HCT116 (cell line): ENCODE data around the gene TCF12. TPM values are rescaled to one million over a fixed set of nuclear protein-coding genes. Genes with fewer than 3 reads are reported as not detected.

Experiments used
- ATAC-seq: fragments of 200-7000 bp; cut with Tn5 transposase; 2 replicates; pipeline ENCODE4 v1.9.1; 2020; ENCODE audit warnings: mild to moderate bottlenecking, moderate library complexity
- BruUV-seq: library from RNA; stranded (reverse); fragments of 400-500 nt; replicated peaks from 2 replicates; lab custom pipeline; 2021; lab: Mats Ljungman, UMichigan
- CTCF ChIA-PET: fragments of 300-600 bp; sonication (Branson Sonifier 250); formaldehyde crosslinking; loops from one replicate; lab custom pipeline; 2021; ENCODE audit warnings: antibody characterized with exemption; lab: Charles Lee
- POLR2A ChIA-PET: fragments of 300-600, 350-600 bp; sonication (Branson Sonifier 250); formaldehyde crosslinking; loops from one replicate; lab custom pipeline; 2021; ENCODE audit warnings: antibody characterized with exemption; lab: Charles Lee
- RAD21 ChIA-PET, 2 experiments: fragments of 300-600 bp; sonication (Branson Sonifier 250); formaldehyde crosslinking; loops; one replicate each; lab custom pipeline; 2023; ENCODE audit warnings: low total read pairs in 2 of 2; ENCODE audit not compliant: uncharacterized antibody in 2 of 2, unreplicated experiment in 2 of 2, low non-redundant PET in 1 of 2; lab: Charles Lee
- DNase-seq: peaks from one replicate; pipeline ENCODE4 v3.0.0-alpha.2; 2010; ENCODE audit warnings: low read depth, low spot score
- H2AFZ ChIP-seq: fragments of 200-600 bp; shearing (Covaris generic), sonication (generic); 2 replicates; pipeline ENCODE4 v1.6.1; 2017; ENCODE audit warnings: low read depth, mixed run types, mixed read lengths, antibody characterized with exemption, low read length; ENCODE audit not compliant: poor library complexity, severe bottlenecking
- H3K27ac ChIP-seq: 2 replicates; pipeline ENCODE4 v1.5.1; 2012; ENCODE audit warnings: low read depth, low read length
- H3K27me3 ChIP-seq: fragments of 200-600 bp; sonication (generic); 2 replicates; pipeline ENCODE4 v1.6.1; 2016; ENCODE audit warnings: mixed run types, low read length, mixed read lengths; ENCODE audit not compliant: insufficient read depth
- H3K36me3 ChIP-seq, 2 experiments: fragments of 200-500 bp in 1 of 2; fragments of 200-600 bp in 1 of 2; sonication (Bioruptor generic) in 1 of 2; sonication (generic) in 1 of 2; 2 replicates each; pipeline versions ENCODE4 v1.5.1 to v1.6.1; 2014 to 2016; ENCODE audit warnings: low read length in 2 of 2, inconsistent platforms in 1 of 2, mixed read lengths in 1 of 2, mixed run types in 1 of 2; ENCODE audit not compliant: insufficient read depth in 2 of 2, control insufficient read depth in 1 of 2
- H3K4me1 ChIP-seq, 2 experiments: fragments of 200-600 bp in 1 of 2; sonication (generic) in 1 of 2; 2 replicates each; pipeline versions ENCODE4 v1.5.1 to v1.6.1; 2012 to 2017; ENCODE audit warnings: low read length in 2 of 2, inconsistent platforms in 1 of 2, mild to moderate bottlenecking in 1 of 2, mixed read lengths in 1 of 2, mixed run types in 1 of 2, moderate library complexity in 1 of 2; ENCODE audit not compliant: insufficient read depth in 2 of 2, control insufficient read depth in 1 of 2
- H3K4me2 ChIP-seq: fragments of 200-600 bp; sonication (generic); 2 replicates; pipeline ENCODE4 v1.6.1; 2017; ENCODE audit warnings: mixed run types, low read length, mixed read lengths
- H3K4me3 ChIP-seq, 2 experiments: fragments of 200-600 bp in 1 of 2; sonication (generic) in 1 of 2; replicated peaks in 1 of 2; 2 replicates each; pipeline ENCODE4 v1.5.1; 2011 to 2016; ENCODE audit warnings: low read length in 2 of 2, control low read depth in 1 of 2, low read depth in 1 of 2, mild to moderate bottlenecking in 1 of 2, mixed read lengths in 1 of 2, mixed run types in 1 of 2
- H3K79me2 ChIP-seq: fragments of 200-600 bp; sonication (generic); 2 replicates; pipeline ENCODE4 v1.6.1; 2017; ENCODE audit warnings: mild to moderate bottlenecking, mixed run types, low read length, moderate library complexity, mixed read lengths; ENCODE audit not compliant: insufficient read depth
- H3K9ac ChIP-seq: fragments of 200-600 bp; sonication (generic); 2 replicates; pipeline ENCODE4 v1.6.1; 2016; ENCODE audit warnings: low read length, mixed read lengths
- H3K9me2 ChIP-seq: fragments of 200-600 bp; sonication (generic), shearing (Covaris generic); 2 replicates; pipeline ENCODE4 v1.6.1; 2017; ENCODE audit warnings: mixed run types, mild to moderate bottlenecking, moderate library complexity; ENCODE audit not compliant: insufficient read depth
- H3K9me3 ChIP-seq, 2 experiments: fragments of 200-500 bp in 1 of 2; fragments of 200-600 bp in 1 of 2; sonication (Bioruptor generic) in 1 of 2; sonication (generic) in 1 of 2; 2 replicates each; pipeline ENCODE4 v1.6.1; 2014 to 2017; ENCODE audit warnings: low read length in 2 of 2, mixed read lengths in 2 of 2, inconsistent platforms in 1 of 2, low read depth in 1 of 2, mild to moderate bottlenecking in 1 of 2, mixed run types in 1 of 2, moderate library complexity in 1 of 2; ENCODE audit not compliant: control insufficient read depth in 1 of 2, insufficient read depth in 1 of 2
- H4K20me1 ChIP-seq: fragments of 200-600 bp; sonication (generic), shearing (Covaris generic); 2 replicates; pipeline ENCODE4 v1.6.1; 2017; ENCODE audit warnings: mixed run types, mild to moderate bottlenecking, moderate library complexity; ENCODE audit not compliant: insufficient read depth
- CBX3 ChIP-seq: IDR thresholded peaks from 2 replicates; pipeline ENCODE4 v1.6.1; 2012; ENCODE audit warnings: low read depth
- CEBPB ChIP-seq: IDR thresholded peaks from 2 replicates; pipeline ENCODE4 v1.6.1; 2012; ENCODE audit warnings: low read depth
- EGR1 ChIP-seq: IDR thresholded peaks from 2 replicates; pipeline ENCODE4 v1.6.1; 2012; ENCODE audit warnings: low read depth
- ELF1 ChIP-seq: IDR thresholded peaks from 2 replicates; pipeline ENCODE4 v1.6.1; 2012; ENCODE audit warnings: low read depth, borderline replicate concordance
- EZH2 ChIP-seq: fragments of 200-600 bp; sonication (generic); IDR thresholded peaks from 2 replicates; pipeline ENCODE4 v1.6.1; 2017; ENCODE audit warnings: antibody characterized with exemption, mixed run types
- EZH2phosphoT487 ChIP-seq: fragments of 200-600 bp; IDR thresholded peaks from 2 replicates; pipeline ENCODE4 v1.6.1; 2018; ENCODE audit warnings: antibody characterized with exemption, borderline replicate concordance
- FOSL1 ChIP-seq: IDR thresholded peaks from 2 replicates; pipeline ENCODE4 v1.6.1; 2012; ENCODE audit warnings: low read depth
- JUND ChIP-seq: IDR thresholded peaks from 2 replicates; pipeline ENCODE4 v1.6.1; 2012
- POLR2A ChIP-seq: IDR thresholded peaks from 2 replicates; pipeline ENCODE4 v1.7.0; 2011; ENCODE audit warnings: borderline replicate concordance; ENCODE audit not compliant: insufficient read depth, insufficient read length; ENCODE audit errors: extremely low read depth
- SIN3A ChIP-seq: IDR thresholded peaks from 2 replicates; pipeline ENCODE4 v1.6.1; 2012; ENCODE audit warnings: low read depth
- SP1 ChIP-seq: IDR thresholded peaks from 2 replicates; pipeline ENCODE4 v1.6.1; 2012; ENCODE audit warnings: low read depth
- SRF ChIP-seq: IDR thresholded peaks from 2 replicates; pipeline ENCODE4 v1.6.1; 2012; ENCODE audit warnings: low read depth
- TCF7L2 ChIP-seq: IDR thresholded peaks from 2 replicates; pipeline ENCODE4 v1.7.0; 2011; ENCODE audit warnings: borderline replicate concordance, inconsistent platforms; ENCODE audit not compliant: insufficient read depth, insufficient read length; ENCODE audit errors: extremely low read depth
- YY1 ChIP-seq: IDR thresholded peaks from 2 replicates; pipeline ENCODE4 v1.6.1; 2011; ENCODE audit warnings: low read length, low read depth, moderate library complexity, mild to moderate bottlenecking; ENCODE audit not compliant: insufficient replicate concordance; ENCODE audit errors: extremely low read depth
- ZFX ChIP-seq: fragments of 450-650 bp; IDR thresholded peaks from 2 replicates; pipeline ENCODE4 v1.6.1; 2017
- ZNF274 ChIP-seq: fragments of 200-500 bp; sonication (Bioruptor generic); IDR thresholded peaks from 2 replicates; pipeline ENCODE4 v1.6.1; 2014; ENCODE audit warnings: mild to moderate bottlenecking, low read depth, low read length, inconsistent platforms
- intact Hi-C: fragments of 100-400 bp; cut with micrococcal nuclease; formaldehyde crosslinking; loops from 2 replicates; pipeline ENCODE4 v1.10.0; 2022
- total RNA-seq: library from RNA; stranded (reverse); gene quantifications from one replicate; pipeline ENCODE4 v1.2.1, GENCODE V29; 2021; ENCODE audit not compliant: unreplicated experiment
- TF ChIP-seq, protein P1 (sequence below): IDR thresholded peaks from 2 replicates; pipeline ENCODE4 v1.6.1; 2012
- TF ChIP-seq, protein P2 (sequence below): IDR thresholded peaks from 2 replicates; pipeline ENCODE4 v1.6.1; 2012; ENCODE audit warnings: low read depth

TCF12 gene
- total RNA-seq, 1 experiment from 2014 or later: 71.6 TPM

DNA sequence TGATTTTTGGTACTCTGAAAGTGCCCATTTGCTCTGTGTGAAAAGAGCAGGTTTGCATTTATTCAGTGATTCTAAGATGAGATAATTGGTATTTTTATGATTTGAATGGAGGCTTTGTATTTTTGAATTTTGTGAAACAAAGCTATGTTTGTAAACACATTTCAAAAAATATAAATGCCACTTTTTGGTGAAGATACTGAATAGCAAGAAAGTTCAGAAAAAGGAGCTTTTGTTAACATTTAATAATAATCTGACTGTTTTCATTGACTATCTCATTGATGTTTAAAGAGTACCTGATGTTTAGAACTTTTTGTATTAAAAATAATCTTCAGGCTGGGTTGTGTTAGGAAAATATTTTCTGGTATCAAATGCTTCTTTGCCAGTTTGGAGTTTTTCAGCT is 23.7 kb downstream of the TCF12 start:
- ChIA-PET RAD21 (no interaction called here), POLR2A (no interaction called here)
- peaks cover 0 to 6% of the 10 kb centered on the region in 2 experiments; a peak in 1 of 4 replicates for H3K9me3 ChIP-seq
- TF ChIP-seq ELF1 (no peak), POLR2A (no peak)
- TF ChIP-seq, all 23 proteins: peak for 0
- intact Hi-C loops: no loop called here
- DNase-seq: no peak
- no peaks in the 10 kb centered on the region for H3K4me1 ChIP-seq
- H3K27ac ChIP-seq: no peak overlapping the region
- H3K27me3 ChIP-seq: no peaks in the 10 kb centered on the region
- H3K9ac ChIP-seq: no peak overlapping the region
- ATAC-seq: no peak
- H2AFZ ChIP-seq: no peak overlapping the region
- CTCF ChIA-PET: no interaction called here
- peaks cover 88% of the 10 kb centered on the region for H3K79me2 ChIP-seq
- H3K36me3 ChIP-seq: no peaks in the 10 kb centered on the region; a peak in 1 of 4 replicates
- H4K20me1 ChIP-seq: peaks cover 5% of the 10 kb centered on the region; the same call in 1 of the 2 replicates
- BruUV-seq: no TSS peak
- no peaks in the 10 kb centered on the region for H3K9me2 ChIP-seq
- H3K4me3 ChIP-seq: no peak overlapping the region
- H3K4me2 ChIP-seq: no peak overlapping the region

DNA sequence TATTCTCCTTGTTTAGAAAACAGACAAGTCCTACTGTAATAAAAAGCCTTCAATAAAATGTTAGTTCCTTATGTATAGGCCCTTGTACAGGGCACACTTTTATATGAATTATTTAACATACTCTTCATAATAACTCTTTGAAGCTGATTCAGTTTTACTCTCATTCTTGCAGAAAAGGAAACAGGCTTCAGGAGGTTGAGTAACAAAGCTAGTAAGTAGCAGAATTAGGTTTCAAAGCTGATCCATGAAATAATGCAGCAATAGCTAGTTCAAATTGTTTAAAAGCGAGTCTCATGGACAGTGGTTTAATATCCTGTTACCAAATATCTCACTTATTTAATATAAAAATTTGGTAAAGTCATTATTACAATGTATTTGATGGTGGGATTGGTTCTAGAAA is 25.0 kb downstream of the TCF12 start:
- BruUV-seq: no TSS peak
- intact Hi-C loops: no loop called here
- no peak overlapping the region for H3K9ac ChIP-seq
- ChIA-PET POLR2A (no interaction called here), CTCF (no interaction called here), RAD21 (interaction anchor here in 1 of 2 experiments (0.6 kb wide), 1 partner anchor 223 kb away, joined by 3 read pairs; no protein-coding TSS in a partner anchor)
- no peak overlapping the region for H2AFZ ChIP-seq
- H3K9me3 ChIP-seq: peaks cover 0 to 6% of the 10 kb centered on the region in 2 experiments; a peak in 1 of 4 replicates
- no peaks in the 10 kb centered on the region; a peak in 1 of 4 replicates for H3K36me3 ChIP-seq
- H3K4me1 ChIP-seq: no peaks in the 10 kb centered on the region
- H3K4me3 ChIP-seq: no peak overlapping the region
- no peak overlapping the region for H3K27ac ChIP-seq
- peaks cover 5% of the 10 kb centered on the region; the same call in 1 of the 2 replicates for H4K20me1 ChIP-seq
- TF ChIP-seq, protein P1, sequence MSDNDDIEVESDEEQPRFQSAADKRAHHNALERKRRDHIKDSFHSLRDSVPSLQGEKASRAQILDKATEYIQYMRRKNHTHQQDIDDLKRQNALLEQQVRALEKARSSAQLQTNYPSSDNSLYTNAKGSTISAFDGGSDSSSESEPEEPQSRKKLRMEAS: no peak
- TF ChIP-seq EZH2phosphoT487 (no peak), EGR1 (no peak), TCF7L2 (no peak), SIN3A (no peak), SP1 (no peak), JUND (no peak), CEBPB (no peak), ZFX (no peak), YY1 (no peak), CBX3 (no peak), EZH2 (no peak), FOSL1 (no peak), SRF (no peak), ZNF274 (no peak)
- TF ChIP-seq, protein P2, sequence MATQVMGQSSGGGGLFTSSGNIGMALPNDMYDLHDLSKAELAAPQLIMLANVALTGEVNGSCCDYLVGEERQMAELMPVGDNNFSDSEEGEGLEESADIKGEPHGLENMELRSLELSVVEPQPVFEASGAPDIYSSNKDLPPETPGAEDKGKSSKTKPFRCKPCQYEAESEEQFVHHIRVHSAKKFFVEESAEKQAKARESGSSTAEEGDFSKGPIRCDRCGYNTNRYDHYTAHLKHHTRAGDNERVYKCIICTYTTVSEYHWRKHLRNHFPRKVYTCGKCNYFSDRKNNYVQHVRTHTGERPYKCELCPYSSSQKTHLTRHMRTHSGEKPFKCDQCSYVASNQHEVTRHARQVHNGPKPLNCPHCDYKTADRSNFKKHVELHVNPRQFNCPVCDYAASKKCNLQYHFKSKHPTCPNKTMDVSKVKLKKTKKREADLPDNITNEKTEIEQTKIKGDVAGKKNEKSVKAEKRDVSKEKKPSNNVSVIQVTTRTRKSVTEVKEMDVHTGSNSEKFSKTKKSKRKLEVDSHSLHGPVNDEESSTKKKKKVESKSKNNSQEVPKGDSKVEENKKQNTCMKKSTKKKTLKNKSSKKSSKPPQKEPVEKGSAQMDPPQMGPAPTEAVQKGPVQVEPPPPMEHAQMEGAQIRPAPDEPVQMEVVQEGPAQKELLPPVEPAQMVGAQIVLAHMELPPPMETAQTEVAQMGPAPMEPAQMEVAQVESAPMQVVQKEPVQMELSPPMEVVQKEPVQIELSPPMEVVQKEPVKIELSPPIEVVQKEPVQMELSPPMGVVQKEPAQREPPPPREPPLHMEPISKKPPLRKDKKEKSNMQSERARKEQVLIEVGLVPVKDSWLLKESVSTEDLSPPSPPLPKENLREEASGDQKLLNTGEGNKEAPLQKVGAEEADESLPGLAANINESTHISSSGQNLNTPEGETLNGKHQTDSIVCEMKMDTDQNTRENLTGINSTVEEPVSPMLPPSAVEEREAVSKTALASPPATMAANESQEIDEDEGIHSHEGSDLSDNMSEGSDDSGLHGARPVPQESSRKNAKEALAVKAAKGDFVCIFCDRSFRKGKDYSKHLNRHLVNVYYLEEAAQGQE: no peak
- TF ChIP-seq, all 23 proteins: peak for 0
- Histone ChIP-seq H3K4me2 (no peak overlapping the region), H3K27me3 (no peaks in the 10 kb centered on the region), H3K9me2 (no peaks in the 10 kb centered on the region), H3K79me2 (peaks cover 88% of the 10 kb centered on the region)
- DNase-seq (no peak), ATAC-seq (no peak)
